GM12878 (cell line): Measurements from ENCODE around the gene SELENOM. TPM values are rescaled to one million over a fixed set of nuclear protein-coding genes. Genes with fewer than 3 reads are reported as not detected.

ENCODE experiments used
- ATAC-seq: fragments of 200-7000 bp; cut with Tn5 transposase; 3 replicates; pipeline ENCODE4 v1.9.1; 2020; ENCODE audit warnings: mild to moderate bottlenecking, moderate library complexity
- BruUV-seq: library from RNA; stranded (reverse); fragments of 400-500 nt; replicated peaks from 2 replicates; lab custom pipeline; 2021; lab: Mats Ljungman, UMichigan
- CTCF ChIA-PET: fragments of 300-600 bp; sonication (Branson Sonifier 250); formaldehyde crosslinking; extraction: SDS; loops from one replicate; lab custom pipeline; 2021; ENCODE audit warnings: inconsistent platforms; lab: Yijun Ruan, JAX
- POLR2A ChIA-PET: fragments of 350-600 bp; formaldehyde crosslinking; extraction: SDS; loops from one replicate; lab custom pipeline; 2021; ENCODE audit warnings: inconsistent platforms; lab: Charles Lee
- RAD21 ChIA-PET: fragments of 300-600 bp; sonication (Branson Sonifier 250); formaldehyde crosslinking; loops from one replicate; lab custom pipeline; 2023; ENCODE audit warnings: antibody characterized with exemption; ENCODE audit not compliant: unreplicated experiment; lab: Charles Lee
- SMC1A ChIA-PET: fragments of 300-600 bp; sonication (Branson Sonifier 250); formaldehyde crosslinking; loops from one replicate; lab custom pipeline; 2023; ENCODE audit not compliant: unreplicated experiment, uncharacterized antibody; lab: Charles Lee
- DNase-seq: peaks from one replicate; pipeline ENCODE4 v3.0.0-alpha.2; 2011; ENCODE audit warnings: low read depth, low spot score
- FAIRE-seq: peaks from 3 replicates; lab custom pipeline; 2011; peaks lifted over from hg19 to GRCh38; lab: Jason Lieb, UNC
- H2AFZ ChIP-seq: 2 replicates; pipeline ENCODE4 v1.6.0; 2011; ENCODE audit warnings: low read depth, low read length, control low read depth; ENCODE audit not compliant: control insufficient read depth
- H3K27ac ChIP-seq: 2 replicates; pipeline ENCODE4 v1.5.1; 2011; ENCODE audit warnings: control low read depth; ENCODE audit not compliant: control insufficient read depth, insufficient read depth
- H3K27me3 ChIP-seq, 2 experiments: replicated peaks in 1 of 2; 2 replicates each; pipeline versions ENCODE4 v1.6.0 to v1.6.1; 2011; ENCODE audit warnings: low read length in 1 of 2; ENCODE audit not compliant: control insufficient read depth in 2 of 2, insufficient read depth in 2 of 2
- H3K36me3 ChIP-seq, 2 experiments: 2 replicates each; pipeline ENCODE4 v1.5.1; 2011; ENCODE audit warnings: low read length in 1 of 2; ENCODE audit not compliant: control insufficient read depth in 2 of 2, insufficient read depth in 2 of 2
- H3K4me1 ChIP-seq: 2 replicates; pipeline ENCODE4 v1.6.1; 2011; ENCODE audit warnings: mild to moderate bottlenecking, low read length, moderate library complexity, mixed read lengths; ENCODE audit not compliant: control insufficient read depth, insufficient read depth
- H3K4me2 ChIP-seq: 2 replicates; pipeline ENCODE4 v1.6.0; 2011; ENCODE audit warnings: control low read depth; ENCODE audit not compliant: control insufficient read depth, insufficient read depth
- H3K4me3 ChIP-seq: fragments of 200-600 bp; sonication (generic); 2 replicates; pipeline ENCODE4 v1.5.1; 2016
- H3K79me2 ChIP-seq: 2 replicates; pipeline ENCODE4 v1.6.0; 2011; ENCODE audit warnings: low read length; ENCODE audit not compliant: control insufficient read depth, insufficient read depth
- H3K9ac ChIP-seq: 2 replicates; pipeline ENCODE4 v1.8.0; 2011; ENCODE audit warnings: low read length, control low read depth, mixed read lengths; ENCODE audit not compliant: control insufficient read depth, insufficient read depth
- H3K9me3 ChIP-seq: replicated peaks from 3 replicates; pipeline ENCODE4 v1.5.1; 2011; ENCODE audit warnings: mild to moderate bottlenecking, low read length; ENCODE audit not compliant: control insufficient read depth, insufficient read depth
- H4K20me1 ChIP-seq: 2 replicates; pipeline ENCODE4 v1.6.0; 2011; ENCODE audit not compliant: control insufficient read depth, insufficient read depth
- ATF7 ChIP-seq: fragments of 450-650 bp; IDR thresholded peaks from 2 replicates; pipeline ENCODE4 v1.6.1; 2016; ENCODE audit warnings: low read depth, mild to moderate bottlenecking
- CBX5 ChIP-seq: sonication (generic); IDR thresholded peaks from 2 replicates; pipeline ENCODE4 v1.6.1; 2016; ENCODE audit warnings: low read depth, moderate library complexity, mild to moderate bottlenecking, inconsistent platforms
- CHD2 ChIP-seq: IDR thresholded peaks from 2 replicates; pipeline ENCODE4 v1.6.1; 2011; ENCODE audit warnings: low read depth, low read length, improper control_type of control experiment, borderline replicate concordance
- CHD4 ChIP-seq: fragments of 200-600 bp; sonication (generic); IDR thresholded peaks from 2 replicates; pipeline ENCODE4 v1.6.1; 2016; ENCODE audit warnings: mild to moderate bottlenecking
- CUX1 ChIP-seq: IDR thresholded peaks from 2 replicates; pipeline ENCODE4 v1.6.1; 2012; ENCODE audit warnings: improper control_type of control experiment, low read depth, low read length; ENCODE audit not compliant: insufficient replicate concordance
- PAX8 ChIP-seq: fragments of 450-650 bp; IDR thresholded peaks from 2 replicates; pipeline ENCODE4 v1.6.1; 2017; ENCODE audit warnings: mild to moderate bottlenecking, moderate library complexity
- ZNF207 ChIP-seq: fragments of 450-650 bp; IDR thresholded peaks from 2 replicates; pipeline ENCODE4 v1.6.1; 2014; ENCODE audit warnings: antibody characterized with exemption, mild to moderate bottlenecking, borderline replicate concordance
- WGBS: methylation state at CpG from one replicate; pipeline ENCODE4 v1.1.6; 2016; ENCODE audit warnings: low lambda C conversion rate; ENCODE audit not compliant: insufficient replicate concordance, insufficient coverage; ENCODE audit errors: missing lambda C conversion rate; 5-methylcytosine and 5-hydroxymethylcytosine counted together
- in situ Hi-C: fragments of 300-500 bp; cut with MboI; formaldehyde crosslinking; loops from 9 replicates; pipeline ENCODE4 v1.14.3; 2018; ENCODE audit warnings: mixed read lengths
- intact Hi-C: fragments of 100-400 bp; cut with micrococcal nuclease; formaldehyde crosslinking; loops from one replicate; pipeline ENCODE4 v1.14.2; 2022; ENCODE audit not compliant: unreplicated experiment
- polyA plus RNA-seq, 11 experiments: library from polyadenylated mRNA; depleted of rRNA in 4 of 11; unstranded in 6 of 11; stranded (reverse) in 5 of 11; fragments of >200 nt; fragmentation: Nextera tagmentation in 4 of 11; fragmentation: Illumina TruSeq in 1 of 11; extraction: Ambion mirVana in 4 of 11; extraction: Trizol in 1 of 11; gene quantifications; 1 replicate in 1 of 11; 2 replicates in 10 of 11; pipeline versions ENCODE4 v1.2.1 to v1.2.3, GENCODE V29; 2011 to 2016; ENCODE audit warnings: inconsistent platforms in 2 of 11, missing spikeins in 2 of 11, low read depth in 1 of 11
- total RNA-seq, 4 experiments: library from RNA; depleted of rRNA in 3 of 4; stranded (reverse); fragments of >200 nt in 3 of 4; fragmentation: Illumina TruSeq in 1 of 4; extraction: Trizol in 1 of 4; gene quantifications; 2 replicates each; pipeline versions ENCODE4 v1.2.1 to v1.2.3, GENCODE V29; 2013 to 2021

The SELENOM gene
- total and polyA plus RNA-seq, 10 of the 15 experiments (the other 5 are each of a cell fraction or from before 2014, with no cell fraction given), result 0.80 to 8.3 (median 2.0) TPM

- Histone ChIP-seq H3K4me1 (no peaks in the 10 kb centered on the region), H3K9ac (no peak overlapping the region), H3K4me2 (no peak overlapping the region), H3K27me3 (no peaks in the 10 kb centered on the region), H3K4me3 (no peak overlapping the region), H3K27ac (no peak overlapping the region), H3K79me2 (no peaks in the 10 kb centered on the region), H3K9me3 (no peaks in the 10 kb centered on the region), H4K20me1 (no peaks in the 10 kb centered on the region), H3K36me3 (no peaks in the 10 kb centered on the region), H2AFZ (no peak overlapping the region)
- in situ Hi-C loops (no loop called here), intact Hi-C loops (no loop called here)
- BruUV-seq, result no TSS peak
- DNase-seq, result no peak
- ChIA-PET RAD21 (no interaction called here), POLR2A (no interaction called here), SMC1A (no interaction called here), CTCF (no interaction called here)
- TF ChIP-seq PAX8, result no peak
- no peak for TF ChIP-seq CUX1
- no peak for TF ChIP-seq CBX5
- TF ChIP-seq ATF7, result no peak
- no peak for TF ChIP-seq CHD2
- no peak for TF ChIP-seq CHD4
- TF ChIP-seq ZNF207, result no peak
- ATAC-seq, result no peak
- FAIRE-seq, result no peak
- WGBS, result 72% methylated on average over 4 of the region's 4 CpGs
Observed at GRCh38 chr22:31121403-31121802, 14.0 kb upstream of the SELENOM start.
